ENCODE data around the gene NEK6.
A peak's percentile ranks its signal among the peaks of the same experiment; 100 is the strongest.

NEK6 gene

GRCh38 chr9:124354346-124355038 is 96.7 kb downstream of the NEK6 start:
- no peak for DNase-seq (ENCODE audit: low spot score)

- no peak for DNase-seq (ENCODE audit: low spot score)
Observed at GRCh38 chr9:124355039-124355940, 97.5 kb downstream of the NEK6 start.

- DNase-seq (ENCODE audit: low spot score): no peak
Observed at GRCh38 chr9:124355941-124356744, 98.4 kb downstream of the NEK6 start.

- DNase-seq (ENCODE audit: low spot score): no peak
Observed at GRCh38 chr9:124356745-124357390, 99.1 kb downstream of the NEK6 start.

GRCh38 chr9:124357721-124358361 is 100.1 kb downstream of the NEK6 start:
- no peak for DNase-seq (ENCODE audit: low spot score)

- no peak for DNase-seq (ENCODE audit: low spot score)
Observed at GRCh38 chr9:124358631-124359030, 100.9 kb downstream of the NEK6 start.

- no peak for DNase-seq (ENCODE audit: low spot score)
Observed at GRCh38 chr9:124359426-124359825, 101.7 kb downstream of the NEK6 start.

GRCh38 chr9:124359855-124360678 is 102.3 kb downstream of the NEK6 start:
- DNase-seq (ENCODE audit: low spot score): no peak

GRCh38 chr9:124361128-124361527 is 103.4 kb downstream of the NEK6 start:
- DNase-seq (ENCODE audit: low spot score): peak; percentile 34

GRCh38 chr9:124363326-124364096 is 105.8 kb downstream of the NEK6 start:
- DNase-seq (ENCODE audit: low spot score): no peak

GRCh38 chr9:124364141-124364540 is 106.4 kb downstream of the NEK6 start:
- DNase-seq (ENCODE audit: low spot score): no peak

GRCh38 chr9:124365036-124365435 is 107.3 kb downstream of the NEK6 start:
- DNase-seq (ENCODE audit: low spot score): peak; percentile 48

GRCh38 chr9:124366476-124367220 is 108.9 kb downstream of the NEK6 start:
- DNase-seq (ENCODE audit: low spot score): no peak

- no peak for DNase-seq (ENCODE audit: low spot score)
Observed at GRCh38 chr9:124368692-124369091, 110.9 kb downstream of the NEK6 start.

- DNase-seq (ENCODE audit: low spot score): no peak
Observed at GRCh38 chr9:124369231-124369797, 111.6 kb downstream of the NEK6 start.

GRCh38 chr9:124370896-124371582 is 113.3 kb downstream of the NEK6 start:
- no peak for DNase-seq (ENCODE audit: low spot score)

- no peak for DNase-seq (ENCODE audit: low spot score)
Observed at GRCh38 chr9:124372038-124372437, 114.3 kb downstream of the NEK6 start.

- no peak for DNase-seq (ENCODE audit: low spot score)
Observed at GRCh38 chr9:124373386-124373785, 115.6 kb downstream of the NEK6 start.
